Ureter (tissue), 1 donor: ENCODE results near the gene SCN3A. TPM values are rescaled to one million over a fixed set of nuclear protein-coding genes. Genes with fewer than 3 reads are reported as not detected.

Source experiments
- DNase-seq: peaks from one replicate; pipeline ENCODE4 v3.0.0-alpha.2; 2020; ENCODE audit warnings: low spot score
- total RNA-seq: library from RNA; stranded (reverse); gene quantifications from one replicate; pipeline ENCODE4 v1.2.4, GENCODE V29; 2023
- donor health status: DM: yes; HTN: yes; CAD: no.

Gene SCN3A
- total RNA-seq, 1 donor from 2014 or later: 0.83 TPM

- DNase-seq: no peak
Measured at GRCh38 chr2:165191096-165191728, 12.6 kb downstream of the SCN3A start.

- no peak for DNase-seq
Measured at GRCh38 chr2:165185633-165186032, 18.2 kb downstream of the SCN3A start.

GRCh38 chr2:165182029-165182428 lies 21.8 kb downstream of the SCN3A start:
- no peak for DNase-seq

GRCh38 chr2:165176780-165177179 lies 27.1 kb downstream of the SCN3A start:
- no peak for DNase-seq

- no peak for DNase-seq
Measured at GRCh38 chr2:165173215-165173614, 30.6 kb downstream of the SCN3A start.

- DNase-seq: no peak
Measured at GRCh38 chr2:165164201-165164600, 39.6 kb downstream of the SCN3A start.

GRCh38 chr2:165163761-165164160 lies 40.1 kb downstream of the SCN3A start:
- DNase-seq: no peak

GRCh38 chr2:165162466-165162865 lies 41.4 kb downstream of the SCN3A start:
- no peak for DNase-seq

GRCh38 chr2:165161510-165161909 lies 42.3 kb downstream of the SCN3A start:
- DNase-seq: no peak

GRCh38 chr2:165157160-165157559 lies 46.7 kb downstream of the SCN3A start:
- no peak for DNase-seq

GRCh38 chr2:165155152-165155551 lies 48.7 kb downstream of the SCN3A start:
- no peak for DNase-seq

GRCh38 chr2:165149439-165149838 lies 54.4 kb downstream of the SCN3A start:
- no peak for DNase-seq

GRCh38 chr2:165147186-165148045 lies 56.4 kb downstream of the SCN3A start:
- no peak for DNase-seq

- no peak for DNase-seq
Measured at GRCh38 chr2:165144315-165144714, 59.5 kb downstream of the SCN3A start.

GRCh38 chr2:165141601-165142354 lies 62.1 kb downstream of the SCN3A start:
- DNase-seq: no peak

GRCh38 chr2:165126244-165126643 lies 77.6 kb downstream of the SCN3A start:
- no peak for DNase-seq

GRCh38 chr2:165122521-165122920 lies 81.3 kb downstream of the SCN3A start:
- DNase-seq: no peak

- DNase-seq: no peak
Measured at GRCh38 chr2:165120740-165121467, 82.9 kb downstream of the SCN3A start.

GRCh38 chr2:165115258-165115657 lies 88.6 kb downstream of the SCN3A start:
- no peak for DNase-seq

- DNase-seq: no peak
Measured at GRCh38 chr2:165114346-165114939, 89.4 kb downstream of the SCN3A start.

- DNase-seq: no peak
Measured at GRCh38 chr2:165113414-165113813, 90.4 kb downstream of the SCN3A start.
